ENCODE data around the gene THUMPD3. TPM values are rescaled to one million over a fixed set of nuclear protein-coding genes. Genes with fewer than 3 reads are reported as not detected.

Gene THUMPD3
- total and polyA plus RNA-seq, 2 donors from 2014 or later = 31.9 to 44.1 TPM

DNA sequence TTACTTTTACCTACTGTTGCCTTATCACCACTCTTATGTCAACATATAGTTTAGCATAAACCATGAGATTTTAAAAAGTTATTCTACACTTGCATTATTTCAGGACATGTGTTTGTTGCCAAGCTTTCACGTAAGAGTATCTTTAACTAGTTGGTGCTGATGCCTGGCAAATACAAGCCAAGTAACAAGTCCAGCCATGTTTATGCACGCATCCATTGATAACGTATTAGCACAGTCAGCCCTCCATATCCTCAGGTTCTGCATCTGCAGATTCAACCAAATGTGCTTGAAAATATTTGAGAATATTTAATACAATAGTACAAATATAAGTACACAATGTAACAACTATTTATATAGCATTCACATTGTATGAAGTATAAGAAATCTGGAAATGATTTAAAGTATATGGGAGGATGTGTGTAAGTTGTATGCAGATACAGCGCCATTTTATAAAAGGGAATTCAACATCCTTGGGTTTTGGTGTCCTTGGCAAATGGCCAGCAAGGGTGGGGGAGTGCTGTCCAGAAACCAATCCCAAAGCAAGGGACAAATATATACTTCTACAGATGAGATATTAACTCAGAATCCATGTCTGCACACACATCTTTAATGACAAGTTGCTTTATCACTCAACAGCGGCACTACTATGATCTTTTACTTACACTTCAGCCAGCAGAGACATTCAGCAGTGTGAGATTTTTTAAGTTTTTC is 25.9 kb downstream of the THUMPD3 start:
- TF ChIP-seq, protein P1, sequence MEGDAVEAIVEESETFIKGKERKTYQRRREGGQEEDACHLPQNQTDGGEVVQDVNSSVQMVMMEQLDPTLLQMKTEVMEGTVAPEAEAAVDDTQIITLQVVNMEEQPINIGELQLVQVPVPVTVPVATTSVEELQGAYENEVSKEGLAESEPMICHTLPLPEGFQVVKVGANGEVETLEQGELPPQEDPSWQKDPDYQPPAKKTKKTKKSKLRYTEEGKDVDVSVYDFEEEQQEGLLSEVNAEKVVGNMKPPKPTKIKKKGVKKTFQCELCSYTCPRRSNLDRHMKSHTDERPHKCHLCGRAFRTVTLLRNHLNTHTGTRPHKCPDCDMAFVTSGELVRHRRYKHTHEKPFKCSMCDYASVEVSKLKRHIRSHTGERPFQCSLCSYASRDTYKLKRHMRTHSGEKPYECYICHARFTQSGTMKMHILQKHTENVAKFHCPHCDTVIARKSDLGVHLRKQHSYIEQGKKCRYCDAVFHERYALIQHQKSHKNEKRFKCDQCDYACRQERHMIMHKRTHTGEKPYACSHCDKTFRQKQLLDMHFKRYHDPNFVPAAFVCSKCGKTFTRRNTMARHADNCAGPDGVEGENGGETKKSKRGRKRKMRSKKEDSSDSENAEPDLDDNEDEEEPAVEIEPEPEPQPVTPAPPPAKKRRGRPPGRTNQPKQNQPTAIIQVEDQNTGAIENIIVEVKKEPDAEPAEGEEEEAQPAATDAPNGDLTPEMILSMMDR (IDR thresholded peaks at IDR 0.05; ENCODE audit: borderline replicate concordance, extremely low read depth, insufficient read depth) = no peak
- H3K4me1 ChIP-seq (ENCODE audit: control insufficient read depth in 2 of 3, insufficient read depth in 2 of 3, low read depth in 1 of 3, low read length in 3 of 3) = peaks cover 0 to 2% (median 0%) of the 10 kb centered on the region in 3 donors
- H3K9me3 ChIP-seq (ENCODE audit: control insufficient read depth in 2 of 3, insufficient read depth in 1 of 3, low read length in 3 of 3) = no peaks in the 10 kb centered on the region
- FAIRE-seq (no peak), DNase-seq (no peak)
- H3K36me3 ChIP-seq (ENCODE audit: control insufficient read depth in 2 of 3, insufficient read depth in 3 of 3, low read length in 3 of 3) = peaks cover 36 to 76% (median 50%) of the 10 kb centered on the region in 3 donors
- no peak overlapping the region for H3K27ac ChIP-seq (ENCODE audit: low read depth in 2 of 2, low read length in 2 of 2)
- H3K4me3 ChIP-seq (ENCODE audit: low read length in 3 of 3) = no peak overlapping the region
- H3K27me3 ChIP-seq (ENCODE audit: control insufficient read depth, insufficient read depth, low read length) = no peaks in the 10 kb centered on the region
- H3K9ac ChIP-seq (ENCODE audit: low read length in 3 of 3) = no peak overlapping the region
- intact Hi-C loops (cut with DNase I) = no loop called here

DNA sequence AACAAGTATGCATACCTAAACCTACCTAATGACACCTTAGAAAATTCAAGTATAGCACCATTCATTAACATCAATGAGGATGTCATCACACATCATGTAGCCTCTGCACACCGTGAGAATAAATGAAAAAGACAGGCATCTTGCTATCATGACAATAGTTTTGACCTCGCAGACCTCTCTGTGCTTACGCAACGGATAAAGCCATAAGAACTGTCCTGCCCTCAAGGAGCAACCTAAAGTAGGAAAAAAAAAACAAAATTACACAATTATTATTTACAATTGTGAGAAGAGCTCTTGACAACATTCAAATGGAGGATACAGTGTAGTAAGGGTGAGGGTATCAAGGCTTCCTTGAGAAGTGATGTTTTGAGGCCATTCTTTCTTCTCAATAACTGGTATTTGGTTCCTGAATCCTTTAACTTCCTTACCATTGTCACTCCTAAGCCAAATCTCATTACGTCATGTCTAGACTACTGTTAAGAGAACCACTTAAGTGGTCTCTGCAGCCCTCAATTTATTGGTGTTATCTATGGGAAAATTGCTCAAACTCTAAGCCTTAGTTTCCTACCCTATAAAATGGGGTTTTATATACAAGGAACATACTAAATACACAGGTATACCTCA is 27.5 kb downstream of the THUMPD3 start:
- H3K36me3 ChIP-seq (ENCODE audit: control insufficient read depth in 2 of 3, insufficient read depth in 3 of 3, low read length in 3 of 3) = peaks cover 30 to 59% (median 37%) of the 10 kb centered on the region in 3 donors
- peaks cover 3 to 6% (median 5%) of the 10 kb centered on the region in 3 donors for H3K4me1 ChIP-seq (ENCODE audit: control insufficient read depth in 2 of 3, insufficient read depth in 2 of 3, low read depth in 1 of 3, low read length in 3 of 3)
- intact Hi-C loops (cut with DNase I) = no loop called here
- TF ChIP-seq, protein P1 (IDR thresholded peaks at IDR 0.05; ENCODE audit: borderline replicate concordance, extremely low read depth, insufficient read depth) = no peak
- no peak overlapping the region for H3K27ac ChIP-seq (ENCODE audit: low read depth in 2 of 2, low read length in 2 of 2)
- FAIRE-seq = no peak
- no peaks in the 10 kb centered on the region for H3K27me3 ChIP-seq (ENCODE audit: control insufficient read depth, insufficient read depth, low read length)
- H3K9ac ChIP-seq (ENCODE audit: low read length in 3 of 3) = no peak overlapping the region
- no peak overlapping the region for H3K4me3 ChIP-seq (ENCODE audit: low read length in 3 of 3)
- H3K9me3 ChIP-seq (ENCODE audit: control insufficient read depth in 2 of 3, insufficient read depth in 1 of 3, low read length in 3 of 3) = no peaks in the 10 kb centered on the region
- DNase-seq = no peak

DNA sequence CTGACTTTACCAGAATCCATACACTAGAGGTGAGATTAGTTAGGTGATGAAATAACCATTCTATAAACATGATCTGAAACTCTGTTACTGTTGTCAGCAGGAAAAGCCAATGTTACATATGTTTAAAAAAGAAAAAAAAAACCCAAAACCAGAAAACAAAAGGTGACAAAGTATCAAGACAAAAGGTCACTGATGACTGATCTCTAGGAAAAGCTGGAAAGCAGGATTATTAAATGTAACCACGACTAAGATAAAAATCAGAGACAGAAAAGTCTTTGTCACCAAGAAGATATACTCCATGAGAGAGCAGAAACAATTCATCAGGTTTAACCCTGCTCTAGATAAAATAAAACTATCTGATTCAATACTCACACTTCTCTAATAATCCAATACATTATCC is 29.2 kb downstream of the THUMPD3 start:
- Histone ChIP-seq H3K9ac (ENCODE audit: low read length in 3 of 3) (no peak overlapping the region), H3K9me3 (ENCODE audit: control insufficient read depth in 2 of 3, insufficient read depth in 1 of 3, low read length in 3 of 3) (no peaks in the 10 kb centered on the region), H3K36me3 (ENCODE audit: control insufficient read depth in 2 of 3, insufficient read depth in 3 of 3, low read length in 3 of 3) (peaks cover 28 to 45% (median 33%) of the 10 kb centered on the region in 3 donors), H3K27me3 (ENCODE audit: control insufficient read depth, insufficient read depth, low read length) (no peaks in the 10 kb centered on the region), H3K4me1 (ENCODE audit: control insufficient read depth in 2 of 3, insufficient read depth in 2 of 3, low read depth in 1 of 3, low read length in 3 of 3) (peaks cover 5 to 10% (median 9%) of the 10 kb centered on the region in 3 donors), H3K27ac (ENCODE audit: low read depth in 2 of 2, low read length in 2 of 2) (no peak overlapping the region), H3K4me3 (ENCODE audit: low read length in 3 of 3) (no peak overlapping the region)
- intact Hi-C loops (cut with DNase I) = no loop called here
- TF ChIP-seq, protein P1 (IDR thresholded peaks at IDR 0.05; ENCODE audit: borderline replicate concordance, extremely low read depth, insufficient read depth) = no peak
- FAIRE-seq (no peak), DNase-seq (no peak)
